Measurements from ENCODE around the gene NEUROD1.

NEUROD1 gene

DNA sequence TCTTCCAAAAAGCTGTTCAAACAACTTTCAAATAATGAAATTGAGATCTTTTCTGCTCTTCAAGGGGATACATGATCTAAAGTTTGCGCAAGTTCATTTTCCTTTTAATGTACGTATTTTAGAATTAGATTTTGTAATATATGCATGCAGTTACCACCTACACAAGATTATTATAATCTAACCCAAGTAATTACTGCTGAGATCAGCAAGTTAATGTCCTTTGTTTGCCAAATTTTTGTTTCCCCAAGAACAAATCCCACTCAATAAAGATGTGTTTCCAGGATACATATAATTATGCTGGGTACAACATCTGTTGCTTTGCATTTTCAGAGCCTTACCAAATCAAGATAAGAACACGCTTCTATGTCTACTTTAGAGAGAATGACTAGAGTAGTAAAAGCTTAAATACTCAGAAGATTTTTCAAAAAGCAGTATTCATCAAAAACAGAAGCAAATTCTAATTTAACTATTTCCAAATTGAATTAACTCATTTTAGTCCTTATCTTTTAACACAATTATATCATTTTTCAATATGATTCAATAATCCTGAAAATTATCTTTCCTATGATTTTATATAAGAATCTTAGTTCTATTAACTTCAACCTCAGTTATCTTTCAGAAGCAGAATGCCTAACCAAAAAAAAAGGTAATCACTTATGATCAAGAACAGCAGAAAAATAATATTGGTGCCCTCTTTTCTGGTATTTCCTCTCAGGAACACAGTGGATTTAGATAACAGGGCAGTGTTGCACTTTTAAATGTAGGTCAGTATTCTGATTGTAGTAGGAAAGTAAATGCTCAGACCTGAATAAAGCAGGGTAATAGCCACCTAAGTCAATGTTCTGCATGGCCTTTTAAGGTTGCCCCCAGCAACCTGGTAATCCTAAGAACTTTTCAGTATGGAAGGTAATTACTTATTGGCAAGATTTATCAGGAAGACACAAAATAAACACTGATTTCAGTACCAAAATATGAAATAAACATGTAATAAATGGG is 51.4 kb downstream of the NEUROD1 start:
- TF ChIP-seq, protein P1, sequence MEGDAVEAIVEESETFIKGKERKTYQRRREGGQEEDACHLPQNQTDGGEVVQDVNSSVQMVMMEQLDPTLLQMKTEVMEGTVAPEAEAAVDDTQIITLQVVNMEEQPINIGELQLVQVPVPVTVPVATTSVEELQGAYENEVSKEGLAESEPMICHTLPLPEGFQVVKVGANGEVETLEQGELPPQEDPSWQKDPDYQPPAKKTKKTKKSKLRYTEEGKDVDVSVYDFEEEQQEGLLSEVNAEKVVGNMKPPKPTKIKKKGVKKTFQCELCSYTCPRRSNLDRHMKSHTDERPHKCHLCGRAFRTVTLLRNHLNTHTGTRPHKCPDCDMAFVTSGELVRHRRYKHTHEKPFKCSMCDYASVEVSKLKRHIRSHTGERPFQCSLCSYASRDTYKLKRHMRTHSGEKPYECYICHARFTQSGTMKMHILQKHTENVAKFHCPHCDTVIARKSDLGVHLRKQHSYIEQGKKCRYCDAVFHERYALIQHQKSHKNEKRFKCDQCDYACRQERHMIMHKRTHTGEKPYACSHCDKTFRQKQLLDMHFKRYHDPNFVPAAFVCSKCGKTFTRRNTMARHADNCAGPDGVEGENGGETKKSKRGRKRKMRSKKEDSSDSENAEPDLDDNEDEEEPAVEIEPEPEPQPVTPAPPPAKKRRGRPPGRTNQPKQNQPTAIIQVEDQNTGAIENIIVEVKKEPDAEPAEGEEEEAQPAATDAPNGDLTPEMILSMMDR (conservative IDR thresholded peaks at IDR 0.05) = no peak
- no peak overlapping the region; the same call in 1 of the 2 replicates for H3K27ac ChIP-seq

DNA sequence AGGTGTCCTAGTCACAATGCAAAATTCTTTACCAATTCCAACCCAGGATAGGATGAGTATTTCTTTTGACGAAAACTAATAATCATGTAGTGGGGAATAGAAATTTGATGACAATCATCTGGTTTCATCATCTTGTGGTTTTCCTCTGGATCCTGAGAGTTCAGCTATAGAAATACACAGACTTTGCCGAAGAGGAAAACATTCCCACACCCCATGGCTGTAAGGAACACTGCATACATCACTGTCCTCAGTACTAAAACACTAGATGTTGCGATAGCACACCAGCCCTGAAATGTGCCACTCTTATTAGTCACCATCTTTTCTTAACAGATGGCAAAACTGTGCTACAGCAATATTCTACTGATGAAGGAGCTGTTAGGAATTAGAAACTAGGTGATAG is 52.8 kb downstream of the NEUROD1 start:
- TF ChIP-seq, protein P1 (conservative IDR thresholded peaks at IDR 0.05) = no peak
- no peak overlapping the region for H3K27ac ChIP-seq

DNA sequence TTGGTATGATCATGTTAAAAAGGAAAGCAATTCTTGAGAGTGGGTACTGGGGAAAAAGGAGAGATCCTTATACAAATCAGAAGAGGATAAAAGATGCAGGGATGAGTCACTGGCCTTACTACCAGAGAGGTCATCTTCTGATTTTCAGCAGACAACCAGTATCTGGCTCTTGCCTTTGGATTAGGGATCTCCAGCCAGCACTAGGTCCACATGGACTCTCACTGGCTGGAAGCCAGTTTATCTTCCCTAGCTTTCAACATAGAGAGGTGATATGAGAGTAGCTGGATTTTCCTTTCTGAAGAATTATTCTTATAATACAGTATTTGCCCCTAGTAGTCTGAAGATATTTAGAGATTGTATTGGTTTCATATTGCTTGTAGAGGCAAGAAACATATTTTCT is 53.6 kb downstream of the NEUROD1 start:
- TF ChIP-seq, protein P1 (conservative IDR thresholded peaks at IDR 0.05) = no peak
- no peak overlapping the region for H3K27ac ChIP-seq
